Neural cell (in vitro differentiated cells): ENCODE results near the gene ZNF774.

Experiments
- EZH2 ChIP-seq: fragments of 200-600, 300-800 bp; shearing (Covaris generic), sonication (generic); IDR thresholded peaks from 2 replicates; pipeline ENCODE4 v1.6.1; 2014; ENCODE audit warnings: antibody characterized with exemption, low read length, borderline replicate concordance, mild to moderate bottlenecking; ENCODE audit not compliant: insufficient read depth, poor library complexity, severe bottlenecking
- TAF1 ChIP-seq: IDR thresholded peaks from 2 replicates; pipeline ENCODE4 v1.6.1; 2012; ENCODE audit warnings: low read depth
- TF ChIP-seq, protein P1 (sequence below): fragments of 450-650 bp; IDR thresholded peaks from 2 replicates; pipeline ENCODE4 v1.5.1; 2014; ENCODE audit warnings: antibody characterized with exemption, mild to moderate bottlenecking, moderate library complexity; ENCODE audit not compliant: poor library complexity, severe bottlenecking

DNA sequence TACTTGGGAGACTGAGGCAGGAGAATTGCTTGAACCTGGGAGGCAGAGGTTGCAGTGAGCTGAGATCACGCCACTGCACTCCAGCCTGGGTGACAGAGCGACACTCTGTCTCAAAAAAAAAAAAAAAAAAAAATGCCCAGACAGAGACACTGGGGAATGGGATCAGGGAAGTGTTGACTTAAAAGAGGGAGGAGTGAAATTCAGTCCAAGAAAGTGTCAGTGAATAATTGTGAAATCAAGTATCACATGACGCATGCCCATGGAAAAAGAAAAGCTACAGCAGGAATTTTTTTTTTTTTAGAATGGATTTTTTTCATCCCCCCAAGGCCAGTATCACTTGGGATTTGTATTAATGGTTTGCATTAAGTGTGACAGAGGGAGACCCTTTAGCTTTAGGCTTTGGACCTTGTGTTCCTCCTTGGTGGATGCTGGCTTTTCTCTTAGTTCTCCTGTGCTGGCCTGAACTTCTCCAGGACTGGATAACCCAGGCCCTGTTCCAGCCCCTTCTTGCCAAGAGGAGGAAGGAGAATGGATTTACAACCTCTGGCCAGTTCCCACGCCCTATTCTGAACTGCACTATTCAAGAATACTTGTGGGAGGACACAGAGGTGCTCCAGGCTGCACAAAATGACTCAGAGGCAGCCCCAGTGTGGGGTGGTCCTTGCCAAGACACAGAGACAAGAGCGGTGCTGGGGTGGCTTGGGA lies 36.7 kb upstream of the ZNF774 start:
- no peak for TF ChIP-seq EZH2
- no peak for TF ChIP-seq TAF1
- TF ChIP-seq, protein P1, sequence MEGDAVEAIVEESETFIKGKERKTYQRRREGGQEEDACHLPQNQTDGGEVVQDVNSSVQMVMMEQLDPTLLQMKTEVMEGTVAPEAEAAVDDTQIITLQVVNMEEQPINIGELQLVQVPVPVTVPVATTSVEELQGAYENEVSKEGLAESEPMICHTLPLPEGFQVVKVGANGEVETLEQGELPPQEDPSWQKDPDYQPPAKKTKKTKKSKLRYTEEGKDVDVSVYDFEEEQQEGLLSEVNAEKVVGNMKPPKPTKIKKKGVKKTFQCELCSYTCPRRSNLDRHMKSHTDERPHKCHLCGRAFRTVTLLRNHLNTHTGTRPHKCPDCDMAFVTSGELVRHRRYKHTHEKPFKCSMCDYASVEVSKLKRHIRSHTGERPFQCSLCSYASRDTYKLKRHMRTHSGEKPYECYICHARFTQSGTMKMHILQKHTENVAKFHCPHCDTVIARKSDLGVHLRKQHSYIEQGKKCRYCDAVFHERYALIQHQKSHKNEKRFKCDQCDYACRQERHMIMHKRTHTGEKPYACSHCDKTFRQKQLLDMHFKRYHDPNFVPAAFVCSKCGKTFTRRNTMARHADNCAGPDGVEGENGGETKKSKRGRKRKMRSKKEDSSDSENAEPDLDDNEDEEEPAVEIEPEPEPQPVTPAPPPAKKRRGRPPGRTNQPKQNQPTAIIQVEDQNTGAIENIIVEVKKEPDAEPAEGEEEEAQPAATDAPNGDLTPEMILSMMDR, result no peak
